Mesodermal cell (in vitro differentiated cells): ENCODE results near the gene RACK1. TPM values are rescaled to one million over a fixed set of nuclear protein-coding genes. Genes with fewer than 3 reads are reported as not detected.
"Not testable (repeated sequence)": the region's sequence is repeated elsewhere in the genome, so short reads cannot be mapped to it uniquely, and the experiment has no call there.

Source experiments
- H3K27ac ChIP-seq: 2 replicates; pipeline ENCODE4 v1.7.0; 2013; ENCODE audit warnings: mild to moderate bottlenecking, low read depth, low read length, moderate library complexity; ENCODE audit not compliant: severe bottlenecking
- H3K36me3 ChIP-seq: 2 replicates; pipeline ENCODE4 v1.7.1; 2013; ENCODE audit warnings: mild to moderate bottlenecking, low read length, moderate library complexity; ENCODE audit not compliant: control insufficient read depth, insufficient read depth
- H3K4me1 ChIP-seq: one replicate; pipeline ENCODE4 v1.7.1; 2013; ENCODE audit warnings: mild to moderate bottlenecking, low read length; ENCODE audit not compliant: insufficient read depth, control insufficient read depth, poor library complexity, severe bottlenecking
- H3K4me3 ChIP-seq: 2 replicates; pipeline ENCODE4 v1.7.0; 2013; ENCODE audit warnings: low read length, control low read depth, mild to moderate bottlenecking; ENCODE audit not compliant: insufficient read depth, poor library complexity, severe bottlenecking; ENCODE audit errors: extremely low read depth
- H3K9me3 ChIP-seq: 2 replicates; pipeline ENCODE4 v1.7.1; 2013; ENCODE audit warnings: mild to moderate bottlenecking, low read length, moderate library complexity; ENCODE audit not compliant: control insufficient read depth
- WGBS, 2 experiments: methylation state at CpG; one replicate each; pipeline ENCODE4 v1.1.5; 2013; ENCODE audit warnings: missing lambda C conversion rate in 2 of 2; ENCODE audit not compliant: insufficient coverage in 2 of 2; 5-methylcytosine and 5-hydroxymethylcytosine counted together
- polyA plus RNA-seq, 2 experiments: library from polyadenylated mRNA; stranded (reverse); fragments of 50-300 nt; gene quantifications; one replicate each; pipeline ENCODE4 v1.2.3, GENCODE V29; 2013

The RACK1 gene
- 2,439 TPM for polyA plus RNA-seq (2013, experiment 1 of 2)
- polyA plus RNA-seq (2013, experiment 2 of 2): 2,115 TPM

DNA sequence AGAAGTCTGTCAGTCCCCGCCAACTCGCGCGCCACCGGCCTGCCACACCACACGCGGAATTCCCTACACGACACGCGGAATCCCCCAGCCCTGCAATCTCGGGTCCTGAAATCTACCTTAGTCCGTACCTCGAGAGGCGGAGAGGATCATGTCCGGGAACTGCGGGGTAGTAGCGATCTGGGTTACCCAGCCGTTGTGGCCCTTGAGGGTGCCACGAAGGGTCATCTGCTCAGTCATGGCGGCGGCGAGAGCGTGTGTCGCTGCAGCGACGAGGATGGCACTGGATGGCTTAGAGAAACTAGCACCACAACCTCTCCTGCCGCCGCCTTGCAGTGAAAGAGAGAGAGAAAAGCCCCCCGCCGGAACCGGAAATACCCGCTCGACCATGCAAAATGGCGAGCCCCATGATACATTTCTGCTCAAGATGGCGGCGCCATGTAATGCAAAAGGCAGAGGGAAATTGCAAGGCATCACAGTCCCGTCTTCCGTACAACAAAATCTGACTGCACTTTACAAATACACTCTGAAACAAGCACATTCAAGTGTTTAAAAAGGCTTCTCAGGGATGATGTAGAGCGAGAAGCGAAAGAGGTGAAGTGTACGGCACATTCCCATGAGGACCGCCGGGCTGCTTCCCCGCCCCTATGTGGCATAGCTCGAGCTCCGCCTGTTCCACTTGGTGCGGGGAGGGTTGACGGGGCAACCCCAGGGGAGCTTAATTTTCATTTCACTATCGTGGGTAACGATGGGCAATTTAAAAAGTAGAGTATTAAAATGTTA, at the start of gene RACK1:
TSS of gene RACK1 (minus strand) at position 343 of the 780 bp plus-strand sequence. CDS start at position 237, 106 bp downstream.
- Histone ChIP-seq H3K4me3 (peak within 1 kb of the TSS; percentile 75), H3K4me1 (peaks cover 14% of the 10 kb centered on the region), H3K36me3 (peaks cover 49% of the 10 kb centered on the region), H3K9me3 (no peaks in the 10 kb centered on the region), H3K27ac (peak within 1 kb of the TSS; percentile 98)
- 0% methylated on average over 35 to 46 of the region's 50 CpGs for WGBS, 2 experiments

- H3K9me3 ChIP-seq, H3K27ac ChIP-seq, H3K4me3 ChIP-seq, H3K4me1 ChIP-seq: not testable (repeated sequence)
- peaks cover 36% of the 10 kb centered on the region for H3K36me3 ChIP-seq
- WGBS, 2 experiments: no CpG with 5 or more reads among the region's 1 CpG
Observed at GRCh38 chr5:181287331-181287730, 43.6 kb upstream of the RACK1 start.

DNA sequence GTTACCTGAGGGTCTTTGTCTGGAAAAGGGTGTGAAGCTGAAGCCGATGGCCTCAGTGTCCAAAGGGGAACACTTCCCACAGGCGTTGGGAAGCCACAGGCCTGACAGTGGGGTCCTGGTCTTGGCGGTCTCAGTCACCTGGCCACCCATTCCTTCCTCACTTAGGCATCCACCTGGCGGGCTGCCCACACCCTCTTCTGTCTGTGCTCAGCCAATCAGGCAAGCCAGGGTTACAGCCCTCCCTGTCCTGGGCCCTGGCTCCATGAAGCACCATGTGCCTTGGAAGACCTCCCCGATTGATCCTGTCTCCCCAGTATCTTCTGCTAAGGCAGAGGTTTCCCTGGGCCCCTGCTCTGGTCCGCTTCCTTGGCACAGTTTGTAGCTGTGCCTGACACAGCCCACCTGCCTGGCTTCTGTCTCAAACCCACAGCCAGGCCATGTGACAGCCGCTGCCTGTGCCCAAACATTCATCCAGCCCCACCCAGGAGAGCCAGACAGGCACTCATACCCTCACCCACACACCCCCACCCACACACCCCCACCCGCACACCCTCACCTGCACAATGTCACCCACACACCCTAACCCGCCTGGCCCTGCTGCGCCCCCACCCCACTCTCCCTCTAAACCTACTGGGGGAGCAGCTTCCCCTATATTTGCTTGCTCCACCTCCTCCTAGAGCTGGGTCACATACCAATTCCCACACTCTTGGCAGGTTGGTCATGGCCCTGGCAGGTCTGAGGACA, 42.4 kb upstream of the RACK1 start:
- H3K4me1 ChIP-seq, H3K9me3 ChIP-seq, H3K4me3 ChIP-seq, H3K27ac ChIP-seq: not testable (repeated sequence)
- WGBS, 2 experiments: 93 to 95% methylated on average over 6 to 7 of the region's 10 CpGs
- peaks cover 36% of the 10 kb centered on the region for H3K36me3 ChIP-seq

DNA sequence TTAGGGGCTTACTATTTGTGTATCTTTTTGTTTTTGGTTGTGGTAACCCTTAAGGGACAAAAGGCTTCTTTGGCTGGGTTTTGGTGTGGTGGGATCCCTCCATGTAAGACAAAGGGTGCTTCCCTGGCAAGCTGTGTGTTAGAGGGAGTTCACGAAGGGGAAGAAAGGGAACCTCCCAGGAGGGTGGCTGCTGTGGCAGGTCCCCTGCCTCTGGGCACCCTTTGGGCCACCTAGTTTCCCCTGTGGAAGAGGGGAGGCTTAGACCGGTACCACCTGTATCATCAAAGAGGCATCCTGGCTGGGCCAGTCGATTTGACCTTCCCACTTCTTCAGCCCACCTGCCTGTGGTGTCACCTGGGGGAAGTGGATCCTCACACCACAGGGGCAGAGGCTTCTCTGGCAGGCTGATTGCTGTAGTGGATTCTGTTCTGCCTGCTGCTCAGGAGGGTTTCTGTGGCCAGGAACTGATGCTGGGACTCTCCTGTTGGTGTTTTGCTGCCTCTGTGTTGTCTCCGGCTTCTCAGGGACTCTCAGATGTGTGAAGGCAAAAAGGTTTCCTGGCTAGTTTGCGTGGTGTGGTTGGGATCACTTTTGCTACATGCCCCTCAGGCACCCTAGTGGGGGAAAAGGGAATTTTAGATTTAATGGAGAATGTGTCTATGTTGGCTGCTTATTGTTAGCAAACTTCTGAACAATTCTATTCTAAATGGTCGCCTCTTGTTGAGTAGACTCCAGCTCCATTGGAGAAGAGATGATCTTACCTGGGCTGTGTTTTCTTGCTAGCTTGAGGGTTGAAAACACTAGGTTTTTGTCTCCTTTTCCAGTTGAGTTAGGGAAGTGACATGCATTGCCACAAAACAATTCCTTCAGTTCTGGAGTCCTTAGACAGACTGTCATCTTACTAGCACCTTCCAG, 40.4 kb upstream of the RACK1 start:
- WGBS, 2 experiments: 76 to 86% methylated on average over 1 to 3 of the region's 6 CpGs
- not testable (repeated sequence) for H3K4me1 ChIP-seq, H3K27ac ChIP-seq, H3K4me3 ChIP-seq, H3K9me3 ChIP-seq
- H3K36me3 ChIP-seq: peaks cover 36% of the 10 kb centered on the region

DNA sequence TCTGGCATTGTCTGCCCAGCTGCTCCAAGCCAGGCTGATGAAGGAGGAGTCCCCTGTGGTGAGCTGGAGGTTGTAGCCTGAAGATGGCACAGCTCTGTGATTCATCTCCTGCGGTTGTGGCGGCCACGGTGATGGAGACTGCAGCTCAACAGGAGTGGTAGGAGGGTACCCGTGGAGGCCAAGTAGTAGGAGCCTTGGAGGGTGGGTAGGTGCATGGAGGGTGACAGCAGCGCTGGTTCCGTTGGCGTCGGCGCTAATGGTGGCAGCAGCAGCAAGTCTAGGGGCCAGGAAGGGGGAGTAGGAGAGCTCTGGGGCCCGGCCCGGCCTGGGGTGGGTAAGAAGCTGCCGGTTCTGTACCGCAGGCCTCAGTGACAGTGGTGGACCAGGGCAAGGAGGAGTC, 39.6 kb upstream of the RACK1 start:
- Histone ChIP-seq H3K4me3 (no peak overlapping the region), H3K9me3 (no peaks in the 10 kb centered on the region), H3K36me3 (peaks cover 35% of the 10 kb centered on the region), H3K27ac (no peak overlapping the region), H3K4me1 (no peaks in the 10 kb centered on the region)
- WGBS, 2 experiments: 92 to 99% methylated on average over 5 to 8 of the region's 13 CpGs

- H3K27ac ChIP-seq: no peak overlapping the region
- no peaks in the 10 kb centered on the region for H3K9me3 ChIP-seq
- H3K36me3 ChIP-seq: peaks cover 30% of the 10 kb centered on the region
- no peak overlapping the region for H3K4me3 ChIP-seq
- H3K4me1 ChIP-seq: no peaks in the 10 kb centered on the region
- WGBS, 2 experiments: 98 to 100% methylated on average over 1 to 7 of the region's 7 CpGs
Observed at GRCh38 chr5:181282874-181283273, 39.2 kb upstream of the RACK1 start.

DNA sequence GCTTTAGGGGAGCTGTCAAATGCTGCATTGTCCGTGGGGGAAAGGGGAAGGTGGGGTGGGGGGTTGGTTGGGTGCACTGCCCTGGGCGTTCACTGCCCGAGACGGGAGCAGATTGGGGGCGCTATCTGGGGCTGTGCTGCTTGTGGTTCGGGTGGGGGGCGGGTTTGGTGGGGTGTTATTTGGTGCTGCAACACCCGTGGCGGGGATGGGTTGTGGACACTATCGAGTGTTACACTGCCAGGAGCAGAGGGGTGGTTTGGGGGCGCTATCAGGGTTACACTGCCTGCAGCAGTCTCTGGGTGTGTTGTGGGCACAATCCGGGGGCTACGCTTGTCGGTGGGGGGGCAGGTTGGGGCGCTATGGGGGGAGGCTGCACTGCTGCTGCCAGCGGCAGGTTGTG, 38.7 kb upstream of the RACK1 start:
- H3K4me1 ChIP-seq, H3K27ac ChIP-seq, H3K9me3 ChIP-seq: not testable (repeated sequence)
- H3K4me3 ChIP-seq: peak overlapping the region; percentile 59
- H3K36me3 ChIP-seq: peaks cover 27% of the 10 kb centered on the region
- WGBS, 2 experiments: 82 to 91% methylated on average over 5 to 6 of the region's 16 CpGs

DNA sequence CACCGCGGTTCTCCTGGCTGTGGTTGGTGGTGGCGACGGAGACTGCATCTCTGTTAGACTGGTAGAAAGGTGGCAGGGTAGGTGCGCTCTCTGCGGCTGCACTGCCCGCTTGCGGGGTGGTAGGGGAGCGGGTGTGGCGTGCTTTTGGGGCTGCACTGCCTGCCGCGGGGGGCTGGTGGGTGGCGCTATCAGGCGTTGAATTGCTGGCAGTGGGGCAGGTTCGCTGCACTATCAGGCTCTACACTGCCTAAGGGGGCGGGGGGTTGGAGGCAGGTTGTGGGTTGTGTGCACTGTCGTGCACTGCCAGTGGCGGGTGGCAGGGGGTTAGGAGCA, 38.2 kb upstream of the RACK1 start:
- no peaks in the 10 kb centered on the region for H3K4me1 ChIP-seq
- H3K27ac ChIP-seq: no peak overlapping the region
- H3K9me3 ChIP-seq: no peaks in the 10 kb centered on the region
- H3K4me3 ChIP-seq: peak overlapping the region; percentile 59
- H3K36me3 ChIP-seq: peaks cover 23% of the 10 kb centered on the region
- WGBS, 2 experiments: 4 to 17% methylated on average over 7 of the region's 18 CpGs

GRCh38 chr5:181281077-181281983, 37.6 kb upstream of the RACK1 start:
- peak overlapping the region; percentile 94 for H3K27ac ChIP-seq
- H3K4me1 ChIP-seq: no peaks in the 10 kb centered on the region
- WGBS, 2 experiments: 0 to 4% methylated on average over 16 to 21 of the region's 40 CpGs
- no peaks in the 10 kb centered on the region for H3K9me3 ChIP-seq
- peak overlapping the region; percentile 59 for H3K4me3 ChIP-seq
- peaks cover 17% of the 10 kb centered on the region for H3K36me3 ChIP-seq
